Upper lobe of right lung (tissue), 1 donor: ENCODE results near the gene SLC35A3. TPM values are rescaled to one million over a fixed set of nuclear protein-coding genes. Genes with fewer than 3 reads are reported as not detected.
"Not testable (repeated sequence)": the region's sequence is repeated elsewhere in the genome, so short reads cannot be mapped to it uniquely, and the experiment has no call there.

Source experiments
- ATAC-seq: fragments of 200-7000 bp; cut with Tn5 transposase; one replicate; pipeline ENCODE4 v1.9.1; 2020; ENCODE audit warnings: mild to moderate bottlenecking, moderate library complexity
- DNase-seq: peaks from one replicate; pipeline ENCODE4 v3.0.0-alpha.2; 2020
- H3K27ac ChIP-seq: fragments of 200-600 bp; one replicate; pipeline ENCODE4 v1.8.0; 2022
- H3K27me3 ChIP-seq: fragments of 200-600 bp; one replicate; pipeline ENCODE4 v1.8.0; 2022; ENCODE audit warnings: mild to moderate bottlenecking
- H3K36me3 ChIP-seq: fragments of 200-600 bp; one replicate; pipeline ENCODE4 v1.8.0; 2022
- H3K4me1 ChIP-seq: fragments of 200-600 bp; one replicate; pipeline ENCODE4 v1.8.0; 2022
- H3K4me3 ChIP-seq: fragments of 200-600 bp; one replicate; pipeline ENCODE4 v1.8.0; 2022; ENCODE audit warnings: mild to moderate bottlenecking
- H3K9me3 ChIP-seq: fragments of 200-600 bp; one replicate; pipeline ENCODE4 v1.8.0; 2022
- CTCF ChIP-seq: fragments of 200-600 bp; IDR thresholded peaks from one replicate; pipeline ENCODE4 v1.8.0; 2022; ENCODE audit warnings: antibody characterized with exemption
- intact Hi-C: fragments of 100-400 bp; cut with DNase I; formaldehyde crosslinking; loops from one replicate; pipeline ENCODE4 v1.11.0; 2022
- total RNA-seq: library from RNA; stranded (reverse); fragmentation: NEBNext Ultra II Directional; extraction: Animal tissue kit (Norgen Biotek cat#: 25700); gene quantifications from one replicate; pipeline ENCODE4 v1.2.1, GENCODE V29; 2021
- donor health status: DM: no; HTN: yes; CAD: no; lungs with severe emphysema.

SLC35A3 gene
- total RNA-seq, 1 donor from 2014 or later: 30.4 TPM

- no peak for DNase-seq
Observed at GRCh38 chr1:99965646-99966375, 4.0 kb upstream of the SLC35A3 start.

DNA sequence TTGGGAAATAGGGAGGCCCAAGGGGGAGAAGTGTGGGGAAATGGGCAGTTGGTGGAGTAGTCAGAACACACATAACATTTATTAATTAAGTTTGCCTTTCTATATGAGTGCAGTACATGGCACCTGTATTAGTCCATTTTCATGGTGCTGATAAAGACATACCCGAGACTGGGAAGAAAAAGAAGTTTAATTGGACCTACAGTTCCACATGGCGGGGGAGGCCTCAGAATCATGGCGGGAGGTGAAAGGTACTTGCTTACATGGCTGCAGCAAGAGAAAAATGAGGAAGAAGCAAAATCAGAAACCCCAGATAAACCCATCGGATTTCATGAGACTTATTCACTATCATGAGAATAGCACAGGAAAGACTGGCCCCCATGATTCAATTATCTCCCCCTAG, 1.6 kb upstream of the SLC35A3 start:
- Histone ChIP-seq H3K4me1 (peaks cover 13% of the 10 kb centered on the region), H3K27me3 (no peaks in the 10 kb centered on the region), H3K4me3 (no peak overlapping the region), H3K36me3 (no peaks in the 10 kb centered on the region), H3K9me3 (no peaks in the 10 kb centered on the region), H3K27ac (no peak overlapping the region)
- TF ChIP-seq CTCF: no peak
- ATAC-seq: no peak
- no peak for DNase-seq
- intact Hi-C loops: no loop called here

More at GRCh38 chr1:99965646-99966375, 4.0 kb upstream of the SLC35A3 start:
- intact Hi-C loops: no loop called here
- H3K36me3 ChIP-seq: no peaks in the 10 kb centered on the region
- no peak overlapping the region for H3K4me3 ChIP-seq
- no peaks in the 10 kb centered on the region for H3K27me3 ChIP-seq
- TF ChIP-seq CTCF: no peak
- ATAC-seq: no peak
- peaks cover 9% of the 10 kb centered on the region for H3K4me1 ChIP-seq
- no peaks in the 10 kb centered on the region for H3K9me3 ChIP-seq
- H3K27ac ChIP-seq: no peak overlapping the region

DNA sequence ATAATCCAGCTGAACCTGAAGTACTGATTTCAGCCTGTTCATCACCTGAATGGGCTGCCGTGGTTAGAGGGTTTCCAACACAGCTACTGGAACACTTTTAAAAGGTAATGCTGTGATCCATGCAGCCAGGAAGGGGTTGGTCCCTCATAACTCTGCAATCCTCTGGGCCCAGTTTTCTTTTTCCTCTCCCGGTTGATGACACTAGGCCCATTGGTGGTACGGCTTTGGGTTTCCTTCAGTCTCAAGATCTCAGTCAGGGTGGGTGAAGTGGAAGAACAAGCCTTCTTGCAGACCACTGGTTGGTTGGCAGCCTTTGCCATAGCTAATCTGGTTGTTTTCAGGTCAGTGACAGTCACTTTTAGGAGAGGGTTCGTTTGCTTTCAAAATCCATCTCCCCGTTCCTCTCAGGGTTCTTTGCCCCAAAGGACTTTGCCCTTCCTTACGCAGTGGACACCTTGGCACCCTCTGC, 502 bp upstream of the SLC35A3 start:
- Histone ChIP-seq H3K27me3 (no peaks in the 10 kb centered on the region), H3K36me3 (no peaks in the 10 kb centered on the region), H3K4me3 (peak overlapping the region; percentile 94), H3K4me1 (peaks cover 13% of the 10 kb centered on the region), H3K27ac (peak overlapping the region; percentile 86), H3K9me3 (no peaks in the 10 kb centered on the region)
- no peak for TF ChIP-seq CTCF
- DNase-seq: no peak
- intact Hi-C loops: no loop called here
- no peak for ATAC-seq

DNA sequence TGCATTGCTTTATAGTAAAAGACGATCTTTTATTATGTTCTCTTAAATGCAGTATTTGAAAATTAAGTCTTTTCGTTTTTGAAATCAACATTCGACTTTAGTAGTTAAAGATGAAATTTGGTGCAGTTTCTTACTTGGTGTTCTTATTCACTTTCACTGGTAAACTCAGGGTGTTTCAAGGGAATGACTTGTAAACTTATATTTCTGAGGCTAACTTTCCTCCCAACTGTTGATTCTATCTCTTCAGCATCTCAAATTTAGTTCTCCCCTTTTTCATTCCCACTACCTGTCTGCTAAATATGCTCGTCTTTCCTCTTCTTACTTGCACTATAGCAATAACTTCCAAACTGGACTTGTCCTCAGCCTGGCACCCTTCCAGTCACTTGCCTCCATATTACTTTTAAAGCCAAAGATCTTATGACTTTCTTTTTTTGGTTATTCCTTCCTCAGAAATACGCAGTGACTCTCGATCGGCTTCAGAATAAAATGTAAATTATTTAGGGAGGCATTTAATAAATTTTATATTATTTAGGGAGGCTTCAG, 988 bp downstream of the SLC35A3 start:
- H3K27me3 ChIP-seq: no peaks in the 10 kb centered on the region
- peak overlapping the region; percentile 94 for H3K4me3 ChIP-seq
- intact Hi-C loops: no loop called here
- peak overlapping the region; percentile 86 for H3K27ac ChIP-seq
- no peak for DNase-seq
- H3K36me3 ChIP-seq: peaks cover 9% of the 10 kb centered on the region
- no peak for TF ChIP-seq CTCF
- no peak for ATAC-seq
- H3K4me1 ChIP-seq: peaks cover 13% of the 10 kb centered on the region
- H3K9me3 ChIP-seq: no peaks in the 10 kb centered on the region

DNA sequence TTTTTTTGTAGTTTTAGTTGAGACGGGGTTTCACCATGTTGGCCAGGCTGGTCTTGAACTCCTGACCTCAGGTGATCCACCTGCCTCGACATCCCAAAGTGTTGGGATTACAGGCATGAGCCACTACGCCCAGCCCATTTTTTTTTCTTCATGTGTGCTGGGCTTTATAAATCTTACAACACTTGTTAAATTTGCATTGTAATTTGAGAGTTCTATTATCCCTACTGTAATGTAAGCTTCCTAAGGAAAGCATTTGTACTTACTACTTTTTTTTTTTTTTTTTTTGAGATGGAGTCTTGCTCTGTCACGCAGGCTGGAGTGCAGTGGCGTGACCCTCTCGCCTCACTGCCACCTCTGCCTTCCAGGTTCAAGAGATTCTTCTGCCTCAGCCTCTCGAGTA, 2.3 kb downstream of the SLC35A3 start:
- H3K27ac ChIP-seq, ATAC-seq: not testable (repeated sequence)

DNA sequence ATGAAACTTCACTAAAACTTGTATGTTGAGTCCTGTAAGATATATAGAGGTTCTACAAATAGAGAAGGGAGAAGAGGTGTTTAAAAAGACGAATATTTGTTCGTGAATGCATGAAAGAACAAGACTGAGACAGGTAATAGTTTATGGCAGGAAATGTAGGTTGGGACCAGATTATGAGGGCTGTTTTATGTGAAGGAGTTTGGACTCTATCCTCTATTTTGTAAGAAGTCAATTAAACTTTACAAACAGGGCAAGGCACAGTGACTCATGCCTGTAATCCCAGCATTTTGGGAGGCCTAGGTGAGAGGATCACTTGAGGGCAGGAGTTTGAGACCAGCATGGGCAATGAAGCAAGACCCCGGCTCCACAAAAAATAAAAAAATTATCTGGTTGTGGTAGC, 5.7 kb downstream of the SLC35A3 start:
- peaks cover 6% of the 10 kb centered on the region for H3K4me1 ChIP-seq
- TF ChIP-seq CTCF: no peak
- H3K9me3 ChIP-seq: no peaks in the 10 kb centered on the region
- H3K36me3 ChIP-seq: peaks cover 17% of the 10 kb centered on the region
- no peaks in the 10 kb centered on the region for H3K27me3 ChIP-seq
- no peak overlapping the region for H3K27ac ChIP-seq
- ATAC-seq (no peak), DNase-seq (no peak)
- intact Hi-C loops: no loop called here
- no peak overlapping the region for H3K4me3 ChIP-seq

More for the DNA sequence above, 2.3 kb downstream of the SLC35A3 start:
- DNase-seq, H3K27me3 ChIP-seq, intact Hi-C loops, H3K4me3 ChIP-seq, H3K9me3 ChIP-seq: not testable (repeated sequence)
- Histone ChIP-seq H3K4me1 (peaks cover 13% of the 10 kb centered on the region), H3K36me3 (peaks cover 17% of the 10 kb centered on the region)

GRCh38 chr1:99977326-99977725, 7.5 kb downstream of the SLC35A3 start:
- DNase-seq, H3K27me3 ChIP-seq, intact Hi-C loops, H3K9me3 ChIP-seq, H3K4me3 ChIP-seq, H3K4me1 ChIP-seq, H3K27ac ChIP-seq: not testable (repeated sequence)
- peak; percentile 53 for ATAC-seq
- H3K36me3 ChIP-seq: peaks cover 17% of the 10 kb centered on the region
